A549 (cell line): ENCODE results near the gene ZCCHC24. TPM values are rescaled to one million over a fixed set of nuclear protein-coding genes. Genes with fewer than 3 reads are reported as not detected.

Experiments used
- ATAC-seq, 2 experiments: fragments of 200-7000 bp in 1 of 2; fragments of >200 bp in 1 of 2; cut with Nextera tagmentation in 1 of 2; cut with Tn5 transposase in 1 of 2; 3 replicates each; pipeline versions ENCODE4 v1.8.0 to v1.9.1; 2018 to 2020; ENCODE audit warnings: mild to moderate bottlenecking in 1 of 2, moderate library complexity in 1 of 2
- CTCF ChIA-PET: fragments of 300-600 bp; sonication (Branson Sonifier 250); formaldehyde crosslinking; extraction: SDS; loops from one replicate; lab custom pipeline; 2021; ENCODE audit warnings: antibody characterized with exemption, inconsistent platforms; lab: Yijun Ruan, JAX
- POLR2A ChIA-PET: fragments of 350-600 bp; formaldehyde crosslinking; extraction: SDS; loops from one replicate; lab custom pipeline; 2021; ENCODE audit warnings: antibody characterized with exemption, inconsistent platforms; lab: Yijun Ruan, JAX
- DNase-seq, 2 experiments: peaks; one replicate each; pipeline versions ENCODE4 v3.0.0 to v3.0.0-alpha.2; 2011 to 2016; ENCODE audit warnings: low read depth in 1 of 2, low spot score in 1 of 2
- FAIRE-seq: peaks from 2 replicates; lab custom pipeline; 2011; peaks lifted over from hg19 to GRCh38; lab: Jason Lieb, UNC
- H3K27ac ChIP-seq, 2 experiments: fragments of >200 bp; sonication (Bioruptor Twin); formaldehyde crosslinking; 3 replicates each; pipeline ENCODE4 v1.5.1; 2016 to 2017
- H3K4me1 ChIP-seq: fragments of >200 bp; sonication (Bioruptor Twin); formaldehyde crosslinking; 3 replicates; pipeline ENCODE4 v1.6.1; 2016
- H3K4me2 ChIP-seq: fragments of >200 bp; sonication (Bioruptor Twin); formaldehyde crosslinking; 3 replicates; pipeline ENCODE4 v1.6.1; 2016
- H3K4me3 ChIP-seq: fragments of >200 bp; sonication (Bioruptor Twin); formaldehyde crosslinking; 3 replicates; pipeline ENCODE4 v1.5.1; 2016
- H3K9me3 ChIP-seq: fragments of >200 bp; sonication (Bioruptor Twin); formaldehyde crosslinking; 3 replicates; pipeline ENCODE4 v1.6.1; 2016
- CBX2 ChIP-seq: fragments of 200-600 bp; sonication (generic); IDR thresholded peaks from 2 replicates; pipeline ENCODE4 v1.6.1; 2016; ENCODE audit warnings: low read depth, mild to moderate bottlenecking, borderline replicate concordance
- CBX8 ChIP-seq: fragments of 200-600 bp; sonication (generic); IDR thresholded peaks from 2 replicates; pipeline ENCODE4 v1.6.1; 2016
- CHD4 ChIP-seq: fragments of 200-600 bp; sonication (generic); IDR thresholded peaks from 2 replicates; pipeline ENCODE4 v1.6.1; 2016; ENCODE audit warnings: antibody characterized with exemption, mild to moderate bottlenecking, borderline replicate concordance
- EHF ChIP-seq: fragments of 250-450 bp; sonication (Bioruptor Pico); IDR thresholded peaks from 2 replicates; pipeline ENCODE4 v1.5.0; 2020; ENCODE audit warnings: mild to moderate bottlenecking
- EHMT2 ChIP-seq: fragments of 200-600 bp; sonication (generic); IDR thresholded peaks from 2 replicates; pipeline ENCODE4 v1.6.1; 2016; ENCODE audit warnings: antibody characterized with exemption, low read depth, mild to moderate bottlenecking, moderate library complexity
- ESRRA ChIP-seq: fragments of 150-350 bp; IDR thresholded peaks from 2 replicates; pipeline ENCODE4 v1.6.1; 2014; ENCODE audit warnings: mild to moderate bottlenecking, low read length, borderline replicate concordance
- FOXS1 ChIP-seq: fragments of 250-450 bp; sonication (Bioruptor Pico); IDR thresholded peaks from 2 replicates; pipeline ENCODE4 v1.5.0; 2020; ENCODE audit warnings: mild to moderate bottlenecking, moderate library complexity
- HOXB5 ChIP-seq: fragments of 250-450 bp; sonication (Bioruptor Pico); IDR thresholded peaks from 2 replicates; pipeline ENCODE4 v1.5.0; 2020; ENCODE audit warnings: mild to moderate bottlenecking, moderate library complexity
- JUNB ChIP-seq: fragments of >200 bp; sonication (Bioruptor Twin); formaldehyde crosslinking; IDR thresholded peaks from 2 replicates; pipeline ENCODE4 v1.6.1; 2016
- MYC ChIP-seq: IDR thresholded peaks from 2 replicates; pipeline ENCODE4 v1.6.1; 2012; ENCODE audit warnings: mild to moderate bottlenecking, inconsistent platforms, low read length, improper control_type of control experiment, borderline replicate concordance
- NPAS2 ChIP-seq: fragments of 250-450 bp; sonication (Bioruptor Pico); IDR thresholded peaks from 2 replicates; pipeline ENCODE4 v1.8.0; 2022; ENCODE audit warnings: mild to moderate bottlenecking, moderate library complexity, borderline replicate concordance
- RCOR1 ChIP-seq: fragments of 150-350 bp; IDR thresholded peaks from 2 replicates; pipeline ENCODE4 v1.6.1; 2014; ENCODE audit warnings: antibody characterized with exemption, low read length, low read depth
- RFX5 ChIP-seq: fragments of 450-650 bp; IDR thresholded peaks from 2 replicates; pipeline ENCODE4 v1.7.1; 2014; ENCODE audit warnings: antibody characterized with exemption, mild to moderate bottlenecking, moderate library complexity
- SREBF2 ChIP-seq: fragments of 450-650 bp; IDR thresholded peaks from 2 replicates; pipeline ENCODE4 v1.6.1; 2014; ENCODE audit warnings: mild to moderate bottlenecking, moderate library complexity
- ZFP36 ChIP-seq: fragments of 450-650 bp; IDR thresholded peaks from 2 replicates; pipeline ENCODE4 v1.6.1; 2014; ENCODE audit warnings: borderline replicate concordance; ENCODE audit not compliant: partially characterized antibody
- WGBS: methylation state at CpG from one replicate; pipeline ENCODE4 v1.1.6; 2017; ENCODE audit errors: missing lambda C conversion rate; 5-methylcytosine and 5-hydroxymethylcytosine counted together
- polyA plus RNA-seq, 4 experiments: library from polyadenylated mRNA; depleted of rRNA in 3 of 4; stranded (reverse); fragments of >200 nt; fragmentation: RNase III in 1 of 4; extraction: RNeasy Plus Mini Kit Qiagen cat#74134 plus additional on column Dnase treatment in 1 of 4; gene quantifications; 2 replicates in 3 of 4; 3 replicates in 1 of 4; pipeline ENCODE4 v1.2.3, GENCODE V29; 2011 to 2017
- TF ChIP-seq, protein P1 (sequence below): fragments of 250-450 bp; sonication (Bioruptor Pico); IDR thresholded peaks from 2 replicates; pipeline ENCODE4 v1.5.0; 2020; ENCODE audit warnings: low read depth, mild to moderate bottlenecking, moderate library complexity

Gene ZCCHC24
- polyA plus RNA-seq, 2 of the 4 experiments (the other 2 are of a cell fraction): 2.4 to 4.2 TPM

- ATAC-seq (no peak), FAIRE-seq (no peak), DNase-seq (no peak)
- no peak overlapping the region for H3K4me3 ChIP-seq
- no peak overlapping the region for H3K27ac ChIP-seq
- no peaks in the 10 kb centered on the region for H3K9me3 ChIP-seq
- CTCF ChIA-PET: interaction anchor here (0.6 to 1.5 kb wide), 5 partner anchors 16 to 78 kb away, joined by 3 to 5 read pairs (median 3); no protein-coding TSS in a partner anchor
- H3K4me1 ChIP-seq: no peaks in the 10 kb centered on the region
- POLR2A ChIA-PET: no interaction called here
- H3K4me2 ChIP-seq: no peak overlapping the region
- TF ChIP-seq MYC (no peak), EHMT2 (no peak)
- WGBS: 80% methylated on average over 11 of the region's 11 CpGs
These were observed 21.0 kb downstream of the ZCCHC24 start for GRCh38 chr10:79424221-79425073.

- TF ChIP-seq, protein P1, sequence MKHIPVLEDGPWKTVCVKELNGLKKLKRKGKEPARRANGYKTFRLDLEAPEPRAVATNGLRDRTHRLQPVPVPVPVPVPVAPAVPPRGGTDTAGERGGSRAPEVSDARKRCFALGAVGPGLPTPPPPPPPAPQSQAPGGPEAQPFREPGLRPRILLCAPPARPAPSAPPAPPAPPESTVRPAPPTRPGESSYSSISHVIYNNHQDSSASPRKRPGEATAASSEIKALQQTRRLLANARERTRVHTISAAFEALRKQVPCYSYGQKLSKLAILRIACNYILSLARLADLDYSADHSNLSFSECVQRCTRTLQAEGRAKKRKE: no peak
- TF ChIP-seq CHD4 (no peak), CBX8 (no peak), HOXB5 (CRISPR knock-in tag) (no peak), RCOR1 (no peak), FOXS1 (CRISPR knock-in tag) (no peak), CBX2 (no peak), NPAS2 (CRISPR knock-in tag) (no peak), EHF (CRISPR knock-in tag) (no peak), RFX5 (no peak), JUNB (no peak), SREBF2 (no peak)
- H3K4me3 ChIP-seq: no peak overlapping the region
- CTCF ChIA-PET: interaction anchor here (1.1 kb wide), 1 partner anchor 48 kb away, joined by 3 read pairs; no protein-coding TSS in a partner anchor
- no peaks in the 10 kb centered on the region for H3K9me3 ChIP-seq
- ATAC-seq (no peak), FAIRE-seq (no peak), DNase-seq (no peak)
- POLR2A ChIA-PET: interaction anchor here (0.6 kb wide), 1 partner anchor 17 kb away, joined by 9 read pairs; no protein-coding TSS in a partner anchor
- H3K4me2 ChIP-seq: no peak overlapping the region
- no peaks in the 10 kb centered on the region for H3K4me1 ChIP-seq
- WGBS: 70% methylated on average over 9 of the region's 9 CpGs
- no peak overlapping the region for H3K27ac ChIP-seq
These were observed 23.1 kb downstream of the ZCCHC24 start for GRCh38 chr10:79422178-79422892.

DNA sequence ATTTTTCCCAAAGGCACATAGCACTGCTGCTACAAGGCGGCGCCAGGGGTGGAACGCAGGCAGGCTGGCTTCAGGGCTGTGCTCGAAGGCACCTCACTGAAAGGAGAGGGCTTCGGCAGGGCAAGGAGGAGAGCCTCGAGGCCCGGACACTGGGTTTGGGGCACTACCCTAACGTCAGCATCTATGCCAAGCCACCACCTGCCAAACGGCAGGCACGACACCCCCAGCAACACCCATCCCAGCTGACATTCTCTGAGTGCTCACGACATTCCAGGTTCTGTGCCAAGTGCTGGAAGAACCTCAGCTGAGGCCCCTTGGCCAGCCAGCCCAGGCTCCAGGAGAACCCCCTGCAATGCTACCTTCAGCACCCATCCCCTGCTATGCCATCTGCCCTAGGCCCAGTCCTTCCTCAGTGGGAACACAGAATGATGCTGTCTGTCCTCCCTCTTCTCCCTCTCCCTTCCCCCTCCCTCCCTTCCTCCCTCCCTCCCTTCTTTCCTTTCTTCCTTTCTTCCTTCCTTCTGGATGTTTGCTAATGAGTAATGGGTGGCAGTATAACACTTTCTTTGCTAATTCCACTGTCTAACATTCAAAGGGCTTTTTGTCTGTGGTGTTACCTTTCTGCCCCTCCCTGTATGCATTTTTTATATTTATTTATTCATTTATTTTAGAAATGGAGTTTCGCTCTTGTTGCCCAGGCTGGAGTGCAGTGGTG, 24.3 kb downstream of the ZCCHC24 start:
- 86% methylated on average over 12 of the region's 12 CpGs for WGBS
- no peak for ATAC-seq
- TF ChIP-seq RFX5: no peak
- no peak for TF ChIP-seq ZFP36
- TF ChIP-seq ESRRA: no peak
- TF ChIP-seq, protein P1: no peak
- no peak for DNase-seq
- H3K4me2 ChIP-seq: no peak overlapping the region
- no peak for FAIRE-seq
- POLR2A ChIA-PET: no interaction called here
- CTCF ChIA-PET: no interaction called here
- H3K27ac ChIP-seq: no peak overlapping the region
- H3K4me3 ChIP-seq: no peak overlapping the region
- H3K4me1 ChIP-seq: no peaks in the 10 kb centered on the region
- no peaks in the 10 kb centered on the region for H3K9me3 ChIP-seq
